K562 (cell line): Measurements from ENCODE around the gene SIGLEC5. TPM values are rescaled to one million over a fixed set of nuclear protein-coding genes. Genes with fewer than 3 reads are reported as not detected.

Source experiments
- ATAC-seq: fragments of 200-7000 bp; cut with Tn5 transposase; 3 replicates; pipeline ENCODE4 v1.9.1; 2020; ENCODE audit warnings: moderate library complexity
- BruUV-seq: library from RNA; stranded (reverse); fragments of 400-500 nt; replicated peaks from 2 replicates; lab custom pipeline; 2021; lab: Mats Ljungman, UMichigan
- CTCF ChIA-PET: fragments of 300-600 bp; formaldehyde crosslinking; extraction: SDS; loops from one replicate; lab custom pipeline; 2021; ENCODE audit warnings: low intra/inter-chr PET ratio; lab: Yijun Ruan, JAX
- POLR2A ChIA-PET: fragments of 300-600, 350-650 bp; sonication (Branson Sonifier 250); formaldehyde crosslinking; extraction: SDS; loops from one replicate; lab custom pipeline; 2021; ENCODE audit warnings: antibody characterized with exemption, inconsistent platforms; lab: Yijun Ruan, JAX
- DNase-seq, 4 experiments: peaks; one replicate each; pipeline versions ENCODE4 v3.0.0 to v3.0.0-alpha.2; 2011 to 2018; ENCODE audit warnings: low spot score in 3 of 4, mixed read lengths in 3 of 4; ENCODE audit errors: extremely low read depth in 1 of 4
- FAIRE-seq: peaks from 2 replicates; lab custom pipeline; 2011; peaks lifted over from hg19 to GRCh38; lab: Jason Lieb, UNC
- H2AFZ ChIP-seq: 2 replicates; pipeline ENCODE4 v1.6.0; 2011; ENCODE audit warnings: low read depth, low read length, control low read depth, inconsistent platforms
- H3K27ac ChIP-seq: fragments of 200-600 bp; 3 replicates; pipeline ENCODE4 v1.8.0; 2011; ENCODE audit warnings: low read depth, mild to moderate bottlenecking, control low read depth, inconsistent platforms, low read length, moderate library complexity, mixed read lengths; ENCODE audit errors: extremely low read depth
- H3K27me3 ChIP-seq, 2 experiments: fragments of 300-600 bp in 1 of 2; 2 replicates in 1 of 2; 3 replicates in 1 of 2; pipeline versions ENCODE4 v1.6.0 to v1.8.0; 2011; ENCODE audit warnings: inconsistent platforms in 2 of 2, low read length in 2 of 2, mild to moderate bottlenecking in 1 of 2, mixed read lengths in 1 of 2, moderate library complexity in 1 of 2; ENCODE audit not compliant: control insufficient read depth in 2 of 2, insufficient read depth in 2 of 2
- H3K36me3 ChIP-seq: fragments of 300-600 bp; 3 replicates; pipeline ENCODE4 v1.8.0; 2011; ENCODE audit warnings: mild to moderate bottlenecking, low read length, inconsistent platforms; ENCODE audit not compliant: control insufficient read depth, insufficient read depth
- H3K4me1 ChIP-seq, 2 experiments: fragments of 200-600 bp in 1 of 2; replicated peaks in 1 of 2; 2 replicates in 1 of 2; 3 replicates in 1 of 2; pipeline versions ENCODE4 v1.5.1 to v1.8.0; 2011; ENCODE audit warnings: inconsistent platforms in 2 of 2, low read length in 2 of 2, mild to moderate bottlenecking in 1 of 2, mixed read lengths in 1 of 2, moderate library complexity in 1 of 2; ENCODE audit not compliant: control insufficient read depth in 2 of 2, insufficient read depth in 2 of 2
- H3K4me2 ChIP-seq: 2 replicates; pipeline ENCODE4 v1.6.1; 2011; ENCODE audit warnings: low read length, control low read depth, inconsistent platforms, mixed read lengths; ENCODE audit not compliant: insufficient read depth
- H3K4me3 ChIP-seq: fragments of 200-600 bp; sonication (generic), shearing (Covaris generic); 2 replicates; pipeline ENCODE4 v1.5.1; 2016; ENCODE audit warnings: control low read depth, inconsistent platforms
- H3K79me2 ChIP-seq: fragments of 200-600 bp; 3 replicates; pipeline ENCODE4 v1.8.0; 2011; ENCODE audit warnings: low read length, inconsistent platforms; ENCODE audit not compliant: control insufficient read depth, insufficient read depth
- H3K9ac ChIP-seq, 2 experiments: 2 replicates each; pipeline versions ENCODE4 v1.6.0 to v1.6.1; 2011; ENCODE audit warnings: low read depth in 2 of 2, low read length in 2 of 2, control low read depth in 1 of 2, inconsistent platforms in 1 of 2, mild to moderate bottlenecking in 1 of 2, mixed read lengths in 1 of 2; ENCODE audit not compliant: insufficient read depth in 1 of 2
- H3K9me1 ChIP-seq: one replicate; pipeline ENCODE4 v1.6.0; 2011; ENCODE audit warnings: inconsistent platforms, mild to moderate bottlenecking, low read length, moderate library complexity; ENCODE audit not compliant: control insufficient read depth, insufficient read depth
- H3K9me3 ChIP-seq: replicated peaks from 2 replicates; pipeline ENCODE4 v1.5.1; 2011; ENCODE audit warnings: low read depth, low read length, inconsistent platforms; ENCODE audit not compliant: control insufficient read depth, insufficient read depth
- H4K20me1 ChIP-seq: replicated peaks from 2 replicates; pipeline ENCODE4 v1.6.1; 2011; ENCODE audit warnings: low read length, inconsistent platforms, mixed read lengths; ENCODE audit not compliant: control insufficient read depth, insufficient read depth
- BRD4 ChIP-seq: fragments of 200-600 bp; sonication (generic); IDR thresholded peaks from 2 replicates; pipeline ENCODE4 v1.6.1; 2017; ENCODE audit warnings: inconsistent platforms
- ELF4 ChIP-seq: fragments of 450-650 bp; formaldehyde crosslinking; IDR thresholded peaks from 2 replicates; pipeline ENCODE4 v1.4.0; 2022; ENCODE audit warnings: missing genetic modification characterization
- HNRNPUL1 ChIP-seq: fragments of 200-400 bp; formaldehyde crosslinking; IDR thresholded peaks from 2 replicates; pipeline ENCODE4 v1.6.1; 2017; ENCODE audit warnings: low read length
- MTA1 ChIP-seq: fragments of 450-650 bp; IDR thresholded peaks from 2 replicates; pipeline ENCODE4 v1.6.1; 2017; ENCODE audit warnings: borderline replicate concordance
- SREBF2 ChIP-seq: sonication (generic); formaldehyde crosslinking; IDR thresholded peaks from 2 replicates; pipeline ENCODE4 v1.4.0; 2020; ENCODE audit warnings: mild to moderate bottlenecking, missing genetic modification reagents
- TAF15 ChIP-seq: fragments of 200-400 bp; formaldehyde crosslinking; IDR thresholded peaks from 2 replicates; pipeline ENCODE4 v1.6.1; 2017; ENCODE audit warnings: mild to moderate bottlenecking, low read depth, low read length, moderate library complexity
- WGBS: fragments of 100-300 bp; shearing (Covaris generic); methylation state at CpG from one replicate; pipeline ENCODE4 v1.1.6; 2016; ENCODE audit warnings: low coverage, mixed read lengths; ENCODE audit not compliant: insufficient coverage; ENCODE audit errors: missing lambda C conversion rate; 5-methylcytosine and 5-hydroxymethylcytosine counted together
- in situ Hi-C: fragments of 300-500 bp; cut with MboI; formaldehyde crosslinking; loops from 4 replicates; pipeline ENCODE4 v1.15.0; 2018; ENCODE audit warnings: inconsistent platforms, mixed read lengths
- intact Hi-C: fragments of 100-400 bp; cut with micrococcal nuclease; formaldehyde crosslinking; loops from 2 replicates; pipeline ENCODE4 v1.14.2; 2022
- polyA plus RNA-seq, 8 experiments: library from polyadenylated mRNA; depleted of rRNA in 4 of 8; stranded (reverse) in 5 of 8; unstranded in 3 of 8; fragments of >200 nt; fragmentation: Nextera tagmentation in 2 of 8; fragmentation: Illumina TruSeq in 1 of 8; extraction: Ambion mirVana in 2 of 8; extraction: Trizol in 1 of 8; gene quantifications; 2 replicates each; pipeline versions ENCODE4 v1.2.1 to v1.2.3, GENCODE V29; 2011 to 2014; ENCODE audit warnings: inconsistent platforms in 1 of 8, missing spikeins in 1 of 8
- total RNA-seq, 7 experiments: library from RNA; depleted of rRNA in 6 of 7; stranded (reverse); fragments of >200 nt in 6 of 7; fragmentation: Illumina TruSeq in 2 of 7; extraction: Trizol in 2 of 7; gene quantifications; 2 replicates each; pipeline versions ENCODE4 v1.2.1 to v1.2.3, GENCODE V29; 2011 to 2021; ENCODE audit warnings: low replicate concordance in 1 of 7

Gene SIGLEC5
- total and polyA plus RNA-seq, 9 of the 15 experiments (the other 6 are each of a cell fraction or from before 2014, with no cell fraction given), result 0.14 TPM; not detected in 8

DNA sequence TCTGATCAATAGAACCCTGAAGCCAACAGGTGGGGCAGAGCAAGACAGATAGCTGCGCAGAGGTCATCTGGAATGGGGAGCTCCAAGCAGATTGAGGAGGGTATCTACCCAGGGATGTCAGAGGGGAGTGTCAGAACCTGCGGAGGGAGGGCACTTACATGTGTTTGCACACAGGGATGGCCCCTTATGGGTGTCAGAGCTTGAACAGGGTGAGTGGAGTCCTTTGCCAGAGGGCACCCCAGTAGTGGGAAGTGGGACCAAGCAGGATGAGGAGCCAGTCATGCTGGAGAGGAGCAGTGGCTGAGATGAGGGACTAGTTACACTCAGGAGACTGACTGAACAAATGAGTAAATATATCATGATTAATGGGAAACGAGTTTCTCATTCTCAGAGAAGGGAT lies 33.4 kb upstream of the SIGLEC5 start:
- TF ChIP-seq HNRNPUL1, result no peak
- TF ChIP-seq BRD4, result no peak
- TF ChIP-seq ELF4 (CRISPR knock-in tag), result no peak
- TF ChIP-seq TAF15, result no peak
- TF ChIP-seq SREBF2 (CRISPR knock-in tag), result no peak
- TF ChIP-seq MTA1, result no peak
- 19% methylated on average over 3 of the region's 3 CpGs for WGBS
- H3K4me1 ChIP-seq, result no peaks in the 10 kb centered on the region

More for the DNA sequence above, 33.4 kb upstream of the SIGLEC5 start:
- no peak overlapping the region for H3K4me2 ChIP-seq
- POLR2A ChIA-PET, result no interaction called here
- CTCF ChIA-PET, result no interaction called here
- H3K4me3 ChIP-seq, result no peak overlapping the region
- no TSS peak for BruUV-seq
- H3K79me2 ChIP-seq, result no peaks in the 10 kb centered on the region
- DNase-seq, result no peak
- H3K9me3 ChIP-seq, result no peaks in the 10 kb centered on the region
- H2AFZ ChIP-seq, result no peak overlapping the region
- H3K9me1 ChIP-seq, result no peaks in the 10 kb centered on the region
- FAIRE-seq, result no peak
- H3K27me3 ChIP-seq, result no peaks in the 10 kb centered on the region
- no peak overlapping the region for H3K27ac ChIP-seq
- no peaks in the 10 kb centered on the region for H4K20me1 ChIP-seq
- no peaks in the 10 kb centered on the region for H3K36me3 ChIP-seq
- in situ Hi-C loops (loop anchor here (5.0 to 25.0 kb wide), 2 partner anchors 326 to 501 kb away; no protein-coding TSS in a partner anchor), intact Hi-C loops (no loop called here)
- no peak for ATAC-seq
- H3K9ac ChIP-seq, result no peak overlapping the region
